Osteocyte (in vitro differentiated cells): Measurements from ENCODE around the gene ITPRIPL2. TPM values are rescaled to one million over a fixed set of nuclear protein-coding genes. Genes with fewer than 3 reads are reported as not detected.

Experiments used
- DNase-seq: peaks from one replicate; pipeline ENCODE4 v3.0.0; 2021; ENCODE audit warnings: mixed read lengths; ENCODE audit not compliant: unreplicated experiment; ENCODE audit errors: extremely low spot score
- H3K27ac Mint-ChIP-seq: one replicate; pipeline ENCODE4 v1.8.0; 2021; ENCODE audit warnings: mild to moderate bottlenecking, mixed read lengths; ENCODE audit not compliant: unreplicated experiment
- H3K27me3 Mint-ChIP-seq: one replicate; pipeline ENCODE4 v1.8.0; 2021; ENCODE audit warnings: mixed read lengths; ENCODE audit not compliant: unreplicated experiment
- H3K36me3 Mint-ChIP-seq: one replicate; pipeline ENCODE4 v1.8.0; 2021; ENCODE audit warnings: mixed read lengths; ENCODE audit not compliant: unreplicated experiment
- H3K4me1 Mint-ChIP-seq: one replicate; pipeline ENCODE4 v1.8.0; 2021; ENCODE audit warnings: mixed read lengths; ENCODE audit not compliant: unreplicated experiment
- H3K4me3 Mint-ChIP-seq: one replicate; pipeline ENCODE4 v1.8.0; 2021; ENCODE audit warnings: mild to moderate bottlenecking, moderate library complexity, mixed read lengths; ENCODE audit not compliant: unreplicated experiment
- H3K9me3 Mint-ChIP-seq: one replicate; pipeline ENCODE4 v1.8.0; 2021; ENCODE audit warnings: mixed read lengths; ENCODE audit not compliant: unreplicated experiment
- total RNA-seq: library from RNA; stranded (reverse); gene quantifications from 2 replicates; pipeline ENCODE4 v1.2.1, GENCODE V29; 2021
- TF ChIP-seq, protein P1 (sequence below): fragments of 200-600 bp; sonication (generic); IDR thresholded peaks from 2 replicates; pipeline ENCODE4 v1.5.0; 2021; ENCODE audit warnings: antibody characterized with exemption, mild to moderate bottlenecking, moderate library complexity

ITPRIPL2 gene
- total RNA-seq, 1 donor from 2014 or later, result 56.1 TPM

DNA sequence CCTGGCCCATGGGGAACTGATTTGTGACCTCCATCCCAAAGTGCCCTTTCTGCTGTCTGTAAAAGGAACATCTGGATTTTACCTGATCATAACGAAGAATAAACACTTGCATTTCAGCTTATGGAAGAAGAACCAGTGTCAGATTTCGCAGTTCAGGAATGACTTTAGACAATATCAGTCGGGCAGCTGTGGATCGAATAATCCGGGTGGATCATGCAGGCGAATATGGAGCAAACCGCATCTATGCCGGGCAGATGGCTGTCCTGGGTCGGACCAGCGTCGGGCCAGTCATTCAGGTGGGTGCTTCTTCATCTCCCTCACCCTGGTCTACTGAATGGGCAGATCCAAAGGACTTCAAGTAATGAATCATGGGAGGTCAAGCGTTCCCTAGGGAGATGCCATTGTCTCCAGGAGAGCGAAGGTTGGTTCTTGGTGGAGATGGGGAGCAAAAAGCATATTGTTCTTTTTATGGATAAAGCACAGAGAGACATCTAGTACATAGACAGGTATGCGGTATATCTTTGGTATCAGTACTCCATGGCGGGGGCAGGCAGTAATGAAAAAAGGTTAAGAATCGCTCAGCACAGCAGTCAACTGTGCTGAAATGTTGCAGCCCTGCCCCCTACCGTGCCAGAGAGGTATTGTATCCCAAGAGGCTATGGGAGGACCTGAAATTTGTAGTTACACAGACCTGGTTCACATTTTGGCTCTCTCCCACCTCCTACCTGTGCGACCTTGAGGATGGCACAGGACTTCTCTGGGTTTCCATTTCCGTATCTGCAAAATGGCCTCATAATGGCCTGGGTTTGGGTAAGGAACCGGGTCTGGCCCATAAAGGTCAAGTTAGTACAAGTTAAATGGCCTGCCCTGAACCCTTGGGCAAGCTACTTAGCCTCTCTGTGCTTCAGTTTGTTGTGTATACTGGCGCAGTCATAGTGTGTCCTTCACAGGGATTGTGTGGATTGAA lies 41.7 kb upstream of the ITPRIPL2 start:
- Mint-ChIP-seq H3K36me3 (peaks cover 17% of the 10 kb centered on the region), H3K4me3 (no peak overlapping the region), H3K27ac (no peak overlapping the region), H3K27me3 (no peaks in the 10 kb centered on the region), H3K4me1 (peaks cover 20% of the 10 kb centered on the region), H3K9me3 (no peaks in the 10 kb centered on the region)
- no peak for DNase-seq
- TF ChIP-seq, protein P1, sequence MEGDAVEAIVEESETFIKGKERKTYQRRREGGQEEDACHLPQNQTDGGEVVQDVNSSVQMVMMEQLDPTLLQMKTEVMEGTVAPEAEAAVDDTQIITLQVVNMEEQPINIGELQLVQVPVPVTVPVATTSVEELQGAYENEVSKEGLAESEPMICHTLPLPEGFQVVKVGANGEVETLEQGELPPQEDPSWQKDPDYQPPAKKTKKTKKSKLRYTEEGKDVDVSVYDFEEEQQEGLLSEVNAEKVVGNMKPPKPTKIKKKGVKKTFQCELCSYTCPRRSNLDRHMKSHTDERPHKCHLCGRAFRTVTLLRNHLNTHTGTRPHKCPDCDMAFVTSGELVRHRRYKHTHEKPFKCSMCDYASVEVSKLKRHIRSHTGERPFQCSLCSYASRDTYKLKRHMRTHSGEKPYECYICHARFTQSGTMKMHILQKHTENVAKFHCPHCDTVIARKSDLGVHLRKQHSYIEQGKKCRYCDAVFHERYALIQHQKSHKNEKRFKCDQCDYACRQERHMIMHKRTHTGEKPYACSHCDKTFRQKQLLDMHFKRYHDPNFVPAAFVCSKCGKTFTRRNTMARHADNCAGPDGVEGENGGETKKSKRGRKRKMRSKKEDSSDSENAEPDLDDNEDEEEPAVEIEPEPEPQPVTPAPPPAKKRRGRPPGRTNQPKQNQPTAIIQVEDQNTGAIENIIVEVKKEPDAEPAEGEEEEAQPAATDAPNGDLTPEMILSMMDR, result peak; percentile 70

DNA sequence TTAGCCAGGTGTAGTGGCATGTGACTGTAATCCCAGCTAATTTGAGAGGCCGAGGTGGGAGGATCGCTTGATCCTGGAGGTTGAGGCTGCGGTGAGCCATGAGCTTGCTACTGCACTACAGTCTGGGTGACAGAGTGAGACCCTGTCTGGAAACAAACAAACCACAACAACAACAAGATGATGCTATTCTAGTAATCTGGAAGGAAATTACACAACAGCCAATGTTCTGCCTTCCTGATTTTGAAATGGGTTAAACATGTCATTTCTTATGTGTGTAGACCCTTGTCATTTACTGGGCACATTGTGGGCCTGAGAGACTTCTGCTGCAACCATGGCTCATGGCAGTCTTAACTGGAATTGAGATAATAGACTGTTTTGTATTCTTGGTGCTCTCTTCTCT lies 40.4 kb upstream of the ITPRIPL2 start:
- no peaks in the 10 kb centered on the region for H3K27me3 Mint-ChIP-seq
- H3K4me1 Mint-ChIP-seq, result peaks cover 11% of the 10 kb centered on the region
- H3K36me3 Mint-ChIP-seq, result peaks cover 25% of the 10 kb centered on the region
- H3K4me3 Mint-ChIP-seq, result no peak overlapping the region
- peak overlapping the region; percentile 28 for H3K27ac Mint-ChIP-seq
- TF ChIP-seq, protein P1, result no peak
- DNase-seq, result no peak
- no peaks in the 10 kb centered on the region for H3K9me3 Mint-ChIP-seq

DNA sequence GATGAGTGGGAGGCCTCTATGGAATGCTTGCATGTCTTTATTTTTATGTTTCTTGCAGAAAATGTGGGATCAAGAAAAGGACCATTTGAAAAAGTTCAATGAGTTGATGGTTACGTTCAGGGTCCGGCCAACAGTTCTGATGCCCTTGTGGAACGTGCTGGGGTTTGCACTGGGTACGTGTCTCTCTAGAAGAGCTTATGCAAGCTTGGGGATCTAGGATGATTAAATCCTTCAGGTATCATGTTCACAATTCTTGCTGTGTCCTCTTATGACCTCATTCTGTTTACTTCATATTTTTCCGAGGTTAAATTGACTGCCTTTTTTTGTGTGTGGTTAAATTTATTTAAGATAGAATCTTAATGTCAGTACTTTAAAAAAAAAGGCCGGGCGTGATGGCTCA lies 39.9 kb upstream of the ITPRIPL2 start:
- Mint-ChIP-seq H3K36me3 (peaks cover 27% of the 10 kb centered on the region), H3K27ac (peak overlapping the region; percentile 28), H3K27me3 (no peaks in the 10 kb centered on the region), H3K9me3 (no peaks in the 10 kb centered on the region), H3K4me1 (peaks cover 6% of the 10 kb centered on the region), H3K4me3 (no peak overlapping the region)
- DNase-seq, result no peak
- TF ChIP-seq, protein P1, result no peak

DNA sequence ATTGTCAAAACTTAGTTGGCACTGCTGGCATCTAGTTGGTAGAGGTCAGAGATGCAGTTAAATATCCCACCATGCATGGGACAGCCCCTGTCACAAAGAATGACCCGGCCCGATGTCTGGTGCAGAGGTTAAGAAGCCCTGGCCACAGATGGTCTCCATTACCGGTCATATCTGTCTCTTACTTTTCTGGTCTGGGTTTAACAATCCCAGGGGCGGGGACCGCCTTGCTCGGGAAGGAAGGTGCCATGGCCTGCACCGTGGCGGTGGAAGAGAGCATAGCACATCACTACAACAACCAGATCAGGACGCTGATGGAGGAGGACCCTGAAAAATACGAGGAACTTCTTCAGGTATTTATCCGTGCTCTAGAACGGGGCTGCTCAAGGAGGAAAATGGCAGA lies 38.3 kb upstream of the ITPRIPL2 start:
- no peaks in the 10 kb centered on the region for H3K4me1 Mint-ChIP-seq
- H3K27me3 Mint-ChIP-seq, result no peaks in the 10 kb centered on the region
- TF ChIP-seq, protein P1, result no peak
- no peak for DNase-seq
- H3K36me3 Mint-ChIP-seq, result peaks cover 32% of the 10 kb centered on the region
- H3K27ac Mint-ChIP-seq, result no peak overlapping the region
- H3K9me3 Mint-ChIP-seq, result no peaks in the 10 kb centered on the region
- H3K4me3 Mint-ChIP-seq, result no peak overlapping the region

DNA sequence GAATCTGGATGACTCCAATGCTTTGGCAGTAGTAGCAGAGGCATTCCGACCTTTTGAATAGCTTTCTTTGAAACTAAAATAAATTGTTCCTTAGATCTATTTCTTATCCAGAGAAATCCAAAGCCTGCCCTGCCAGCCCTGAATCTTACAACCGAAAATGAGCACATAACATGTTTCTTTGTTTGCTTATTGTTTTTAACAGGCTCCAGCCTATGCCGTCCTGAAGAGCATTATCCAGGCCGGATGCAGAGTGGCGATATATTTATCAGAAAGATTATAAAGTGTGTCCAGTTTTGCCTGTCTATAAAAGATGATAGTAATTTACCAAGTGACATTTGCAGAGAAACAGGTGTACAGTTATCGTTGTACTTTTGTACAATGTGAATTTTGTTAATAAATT lies 35.9 kb upstream of the ITPRIPL2 start:
- Mint-ChIP-seq H3K9me3 (no peaks in the 10 kb centered on the region), H3K27me3 (no peaks in the 10 kb centered on the region), H3K27ac (no peak overlapping the region), H3K4me3 (no peak overlapping the region), H3K4me1 (no peaks in the 10 kb centered on the region), H3K36me3 (peaks cover 48% of the 10 kb centered on the region)
- no peak for DNase-seq
- TF ChIP-seq, protein P1, result no peak
